ENCODE measurements around the gene NAE1.

Gene NAE1

GRCh38 chr16:66786551-66786950 is 44.2 kb downstream of the NAE1 start:
- H3K4me3 ChIP-seq (ENCODE audit: low read depth in 1 of 5, low read length in 5 of 5) = no peak overlapping the region
- H3K36me3 ChIP-seq (ENCODE audit: control insufficient read depth in 5 of 5, insufficient read depth in 5 of 5, low read length in 5 of 5) = no peaks in the 10 kb centered on the region
- no peaks in the 10 kb centered on the region for H3K27me3 ChIP-seq (ENCODE audit: control insufficient read depth in 5 of 5, insufficient read depth in 4 of 5, low read length in 5 of 5)

GRCh38 chr16:66776457-66776856 is 54.3 kb downstream of the NAE1 start:
- H3K4me3 ChIP-seq (ENCODE audit: low read depth in 1 of 5, low read length in 5 of 5) = no peak overlapping the region

More at GRCh38 chr16:66786551-66786950, 44.2 kb downstream of the NAE1 start:
- Histone ChIP-seq H3K27ac (ENCODE audit: low read depth, low read length) (no peak overlapping the region), H3K9me3 (ENCODE audit: control insufficient read depth in 5 of 5, low read length in 5 of 5) (no peaks in the 10 kb centered on the region), H3K4me1 (ENCODE audit: control insufficient read depth in 5 of 5, insufficient read depth in 5 of 5, low read length in 5 of 5) (no peaks in the 10 kb centered on the region), H3K9ac (ENCODE audit: low read length in 5 of 5) (no peak overlapping the region)

GRCh38 chr16:66774981-66775380 is 55.8 kb downstream of the NAE1 start:
- H3K9ac ChIP-seq (ENCODE audit: low read length in 5 of 5) = no peak overlapping the region
- no peaks in the 10 kb centered on the region for H3K4me1 ChIP-seq (ENCODE audit: control insufficient read depth in 5 of 5, insufficient read depth in 5 of 5, low read length in 5 of 5)
- H3K9me3 ChIP-seq (ENCODE audit: control insufficient read depth in 5 of 5, low read length in 5 of 5) = no peaks in the 10 kb centered on the region
- no peak overlapping the region for H3K27ac ChIP-seq (ENCODE audit: low read depth, low read length)
- H3K36me3 ChIP-seq (ENCODE audit: control insufficient read depth in 5 of 5, insufficient read depth in 5 of 5, low read length in 5 of 5) = no peaks in the 10 kb centered on the region
- no peak overlapping the region for H3K4me3 ChIP-seq (ENCODE audit: low read depth in 1 of 5, low read length in 5 of 5)
- H3K27me3 ChIP-seq (ENCODE audit: control insufficient read depth in 5 of 5, insufficient read depth in 4 of 5, low read length in 5 of 5) = no peaks in the 10 kb centered on the region

More at GRCh38 chr16:66776457-66776856, 54.3 kb downstream of the NAE1 start:
- no peak overlapping the region for H3K9ac ChIP-seq (ENCODE audit: low read length in 5 of 5)
- H3K27me3 ChIP-seq (ENCODE audit: control insufficient read depth in 5 of 5, insufficient read depth in 4 of 5, low read length in 5 of 5) = no peaks in the 10 kb centered on the region
- no peaks in the 10 kb centered on the region for H3K9me3 ChIP-seq (ENCODE audit: control insufficient read depth in 5 of 5, low read length in 5 of 5)
- no peaks in the 10 kb centered on the region for H3K4me1 ChIP-seq (ENCODE audit: control insufficient read depth in 5 of 5, insufficient read depth in 5 of 5, low read length in 5 of 5)
- no peaks in the 10 kb centered on the region for H3K36me3 ChIP-seq (ENCODE audit: control insufficient read depth in 5 of 5, insufficient read depth in 5 of 5, low read length in 5 of 5)
- no peak overlapping the region for H3K27ac ChIP-seq (ENCODE audit: low read depth, low read length)

- Histone ChIP-seq H3K4me3 (ENCODE audit: low read depth in 1 of 5, low read length in 5 of 5) (no peak overlapping the region), H3K4me1 (ENCODE audit: control insufficient read depth in 5 of 5, insufficient read depth in 5 of 5, low read length in 5 of 5) (no peaks in the 10 kb centered on the region), H3K9ac (ENCODE audit: low read length in 5 of 5) (no peak overlapping the region), H3K27ac (ENCODE audit: low read depth, low read length) (no peak overlapping the region), H3K9me3 (ENCODE audit: control insufficient read depth in 5 of 5, low read length in 5 of 5) (no peaks in the 10 kb centered on the region), H3K27me3 (ENCODE audit: control insufficient read depth in 5 of 5, insufficient read depth in 4 of 5, low read length in 5 of 5) (no peaks in the 10 kb centered on the region), H3K36me3 (ENCODE audit: control insufficient read depth in 5 of 5, insufficient read depth in 5 of 5, low read length in 5 of 5) (no peaks in the 10 kb centered on the region)
Observed at GRCh38 chr16:66758086-66758485, 72.7 kb downstream of the NAE1 start.

GRCh38 chr16:66754819-66755218 is 76.0 kb downstream of the NAE1 start:
- no peak overlapping the region for H3K9ac ChIP-seq (ENCODE audit: low read length in 5 of 5)
- no peaks in the 10 kb centered on the region for H3K27me3 ChIP-seq (ENCODE audit: control insufficient read depth in 5 of 5, insufficient read depth in 4 of 5, low read length in 5 of 5)
- no peaks in the 10 kb centered on the region for H3K9me3 ChIP-seq (ENCODE audit: control insufficient read depth in 5 of 5, low read length in 5 of 5)
- H3K4me1 ChIP-seq (ENCODE audit: control insufficient read depth in 5 of 5, insufficient read depth in 5 of 5, low read length in 5 of 5) = peaks cover 5 to 21% (median 18%) of the 10 kb centered on the region in 5 donors
- no peak overlapping the region for H3K27ac ChIP-seq (ENCODE audit: low read depth, low read length)
- no peaks in the 10 kb centered on the region for H3K36me3 ChIP-seq (ENCODE audit: control insufficient read depth in 5 of 5, insufficient read depth in 5 of 5, low read length in 5 of 5)
- no peak overlapping the region for H3K4me3 ChIP-seq (ENCODE audit: low read depth in 1 of 5, low read length in 5 of 5)

GRCh38 chr16:66754211-66754610 is 76.6 kb downstream of the NAE1 start:
- Histone ChIP-seq H3K4me3 (ENCODE audit: low read depth in 1 of 5, low read length in 5 of 5) (no peak overlapping the region), H3K4me1 (ENCODE audit: control insufficient read depth in 5 of 5, insufficient read depth in 5 of 5, low read length in 5 of 5) (peaks cover 5 to 26% (median 24%) of the 10 kb centered on the region in 5 donors), H3K36me3 (ENCODE audit: control insufficient read depth in 5 of 5, insufficient read depth in 5 of 5, low read length in 5 of 5) (peaks cover 0 to 2% (median 1%) of the 10 kb centered on the region in 5 donors), H3K9ac (ENCODE audit: low read length in 5 of 5) (no peak overlapping the region), H3K9me3 (ENCODE audit: control insufficient read depth in 5 of 5, low read length in 5 of 5) (no peaks in the 10 kb centered on the region), H3K27me3 (ENCODE audit: control insufficient read depth in 5 of 5, insufficient read depth in 4 of 5, low read length in 5 of 5) (no peaks in the 10 kb centered on the region), H3K27ac (ENCODE audit: low read depth, low read length) (no peak overlapping the region)

- H3K9me3 ChIP-seq (ENCODE audit: control insufficient read depth in 5 of 5, low read length in 5 of 5) = no peaks in the 10 kb centered on the region
- H3K4me3 ChIP-seq (ENCODE audit: low read depth in 1 of 5, low read length in 5 of 5) = no peak overlapping the region
- no peak overlapping the region for H3K27ac ChIP-seq (ENCODE audit: low read depth, low read length)
- H3K9ac ChIP-seq (ENCODE audit: low read length in 5 of 5) = no peak overlapping the region
- peaks cover 0 to 14% (median 10%) of the 10 kb centered on the region in 5 donors for H3K36me3 ChIP-seq (ENCODE audit: control insufficient read depth in 5 of 5, insufficient read depth in 5 of 5, low read length in 5 of 5)
- H3K4me1 ChIP-seq (ENCODE audit: control insufficient read depth in 5 of 5, insufficient read depth in 5 of 5, low read length in 5 of 5) = peaks cover 5 to 30% (median 29%) of the 10 kb centered on the region in 5 donors
- H3K27me3 ChIP-seq (ENCODE audit: control insufficient read depth in 5 of 5, insufficient read depth in 4 of 5, low read length in 5 of 5) = no peaks in the 10 kb centered on the region
Observed at GRCh38 chr16:66752958-66753357, 77.8 kb downstream of the NAE1 start.

All from subcutaneous abdominal adipose tissue (tissue), 5 donors.